Measurements from ENCODE around the gene FCAR. TPM values are rescaled to one million over a fixed set of nuclear protein-coding genes. Genes with fewer than 3 reads are reported as not detected.

Gene FCAR
- total and polyA plus RNA-seq, 2 of the 4 experiments (the other 2 are of a cell fraction), result not detected

DNA sequence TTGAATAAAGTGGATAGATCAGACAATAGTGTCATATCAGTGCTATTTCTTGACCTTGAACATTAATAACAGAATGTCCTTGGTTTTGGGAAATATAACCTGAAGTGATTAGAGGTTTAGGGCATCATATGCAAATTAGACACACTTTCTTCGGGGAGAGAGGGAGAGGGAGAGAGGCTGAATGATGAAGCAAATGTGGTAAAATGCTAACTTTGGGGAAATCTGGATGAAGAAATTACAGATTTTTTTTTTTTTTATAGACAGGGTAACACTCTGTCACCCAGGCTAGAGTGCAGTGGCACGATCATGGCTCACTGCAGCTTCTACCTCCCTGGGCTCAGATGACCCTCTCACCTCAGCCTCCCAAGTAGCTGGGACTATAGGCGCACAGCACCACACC lies 28.0 kb downstream of the FCAR start:
- no TSS peak for BruUV-seq (replicated peaks)
- Histone ChIP-seq H3K23ac (ENCODE audit: low read depth, low read length) (no peak overlapping the region), H2AK5ac (ENCODE audit: low read depth, low read length) (no peak overlapping the region), H3K27ac (ENCODE audit: insufficient read depth, low read length) (no peak overlapping the region), H2BK5ac (ENCODE audit: low read depth, low read length, poor library complexity, severe bottlenecking) (no peak overlapping the region), H3K18ac (ENCODE audit: low read depth, low read length) (no peak overlapping the region), H3K9ac (ENCODE audit: low read depth, low read length) (no peak overlapping the region), H4K91ac (ENCODE audit: insufficient read depth, low read depth, low read length) (no peak overlapping the region), H3K14ac (replicated peaks; ENCODE audit: low read depth, low read length) (no peak overlapping the region), H4K5ac (ENCODE audit: low read depth, low read length) (no peak overlapping the region), H3K56ac (ENCODE audit: extremely low read depth, insufficient read depth, low read length) (no peak overlapping the region), H2BK15ac (ENCODE audit: low read depth, low read length) (no peak overlapping the region), H3K27me3 (ENCODE audit: control insufficient read depth, insufficient read depth, low read length) (no peaks in the 10 kb centered on the region), H2BK20ac (ENCODE audit: low read depth, low read length) (no peak overlapping the region), H2AK9ac (replicated peaks; ENCODE audit: low read depth, low read length, poor library complexity) (no peak overlapping the region), H4K20me1 (ENCODE audit: insufficient read depth, low read length) (no peaks in the 10 kb centered on the region), H3K79me1 (ENCODE audit: low read depth in 1 of 2, low read length in 2 of 2) (no peaks in the 10 kb centered on the region), H3K4me1 (ENCODE audit: control insufficient read depth, insufficient read depth, low read length) (no peaks in the 10 kb centered on the region), H3K9me1 (ENCODE audit: insufficient read depth, low read length) (no peaks in the 10 kb centered on the region), H2AFZ (replicated peaks; ENCODE audit: low read length, poor library complexity) (no peak overlapping the region), H3K4me3 (ENCODE audit: insufficient read depth, low read depth, low read length) (no peak overlapping the region), H3K4me2 (ENCODE audit: low read depth, low read length) (no peak overlapping the region), H3K9me3 (ENCODE audit: control insufficient read depth, insufficient read depth, low read length) (peaks cover 17% of the 10 kb centered on the region), H4K8ac (ENCODE audit: low read depth in 2 of 2, low read length in 2 of 2) (no peak overlapping the region), H3K4ac (ENCODE audit: low read depth, low read length) (no peak overlapping the region), H3K36me3 (ENCODE audit: control insufficient read depth, insufficient read depth, low read length) (no peaks in the 10 kb centered on the region), H2BK120ac (ENCODE audit: low read depth, low read length) (no peak overlapping the region)
- intact Hi-C loops (cut with micrococcal nuclease), result no loop called here
- ATAC-seq (ENCODE audit: low read depth) (no peak), DNase-seq (no peak)
- CTCF ChIA-PET, result no interaction called here
- TF ChIP-seq SMC3 (IDR thresholded peaks at IDR 0.05; ENCODE audit: low read depth, low read length), result no peak
- no peak for TF ChIP-seq RCOR1 (IDR thresholded peaks at IDR 0.05; ENCODE audit: insufficient replicate concordance, low read length)
- TF ChIP-seq RAD21 (IDR thresholded peaks at IDR 0.05; ENCODE audit: low read length), result no peak
- TF ChIP-seq USF2 (IDR thresholded peaks at IDR 0.05; ENCODE audit: low read depth, low read length), result no peak
- no peak for TF ChIP-seq MXI1 (IDR thresholded peaks at IDR 0.05; ENCODE audit: borderline replicate concordance, low read depth, low read length)
- TF ChIP-seq, protein P1, sequence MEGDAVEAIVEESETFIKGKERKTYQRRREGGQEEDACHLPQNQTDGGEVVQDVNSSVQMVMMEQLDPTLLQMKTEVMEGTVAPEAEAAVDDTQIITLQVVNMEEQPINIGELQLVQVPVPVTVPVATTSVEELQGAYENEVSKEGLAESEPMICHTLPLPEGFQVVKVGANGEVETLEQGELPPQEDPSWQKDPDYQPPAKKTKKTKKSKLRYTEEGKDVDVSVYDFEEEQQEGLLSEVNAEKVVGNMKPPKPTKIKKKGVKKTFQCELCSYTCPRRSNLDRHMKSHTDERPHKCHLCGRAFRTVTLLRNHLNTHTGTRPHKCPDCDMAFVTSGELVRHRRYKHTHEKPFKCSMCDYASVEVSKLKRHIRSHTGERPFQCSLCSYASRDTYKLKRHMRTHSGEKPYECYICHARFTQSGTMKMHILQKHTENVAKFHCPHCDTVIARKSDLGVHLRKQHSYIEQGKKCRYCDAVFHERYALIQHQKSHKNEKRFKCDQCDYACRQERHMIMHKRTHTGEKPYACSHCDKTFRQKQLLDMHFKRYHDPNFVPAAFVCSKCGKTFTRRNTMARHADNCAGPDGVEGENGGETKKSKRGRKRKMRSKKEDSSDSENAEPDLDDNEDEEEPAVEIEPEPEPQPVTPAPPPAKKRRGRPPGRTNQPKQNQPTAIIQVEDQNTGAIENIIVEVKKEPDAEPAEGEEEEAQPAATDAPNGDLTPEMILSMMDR (conservative IDR thresholded peaks at IDR 0.05; ENCODE audit: low read depth, low read length), result no peak
- in situ Hi-C loops (cut with MboI; ENCODE audit: low sequenced_read_pairs), result no loop called here
- POLR2A ChIA-PET (ENCODE audit: unreplicated experiment), result no interaction called here
- WGBS, 2 experiments (ENCODE audit: extremely low coverage in 2 of 2, insufficient read length in 1 of 2), result no CpG with 5 or more reads among the region's 3 CpGs
- dilution Hi-C loops (cut with HindIII; ENCODE audit: low sequenced_read_pairs, unreplicated experiment), result no loop called here
